ENCODE results near the gene SLC26A1.

- TF ChIP-seq GATA2 (IDR thresholded peaks at IDR 0.05; ENCODE audit: low read depth, low read length) (no peak), GATA3 (IDR thresholded peaks at IDR 0.05; ENCODE audit: low read depth, low read length) (no peak)
Measured at GRCh38 chr4:959338-960139, 33.7 kb downstream of the SLC26A1 start.

Data from SH-SY5Y (cell line).